Right atrium auricular region (tissue), 2 donors: ENCODE measurements around the gene BMF. TPM values are rescaled to one million over a fixed set of nuclear protein-coding genes. Genes with fewer than 3 reads are reported as not detected.

ENCODE experiments used
- DNase-seq: peaks from one replicate; pipeline ENCODE4 v3.0.0-alpha.2; 2019; ENCODE audit warnings: low spot score
- H3K27ac ChIP-seq, 2 donors: fragments of 200-600 bp; sonication (generic); 1 replicate in 1 of 2; 2 replicates in 1 of 2; pipeline ENCODE4 v1.5.1; 2016 to 2019
- H3K27me3 ChIP-seq, 2 donors: fragments of 200-600 bp; sonication (generic); one replicate each; pipeline versions ENCODE4 v1.5.1 to v1.6.0; 2017 to 2019
- H3K36me3 ChIP-seq: fragments of 200-600 bp; sonication (generic); one replicate; pipeline ENCODE4 v1.5.1; 2016
- H3K4me1 ChIP-seq, 2 donors: fragments of 200-600 bp; sonication (generic); one replicate each; pipeline versions ENCODE4 v1.5.1 to v1.6.0; 2017 to 2019
- H3K4me3 ChIP-seq, 2 donors: fragments of 200-600 bp; sonication (generic); 1 replicate in 1 of 2; 2 replicates in 1 of 2; pipeline ENCODE4 v1.5.1; 2017 to 2019; ENCODE audit warnings: mild to moderate bottlenecking in 1 of 2, moderate library complexity in 1 of 2
- H3K9me3 ChIP-seq, 2 donors: fragments of 200-600 bp; sonication (generic); one replicate each; pipeline ENCODE4 v1.5.1; 2019
- CTCF ChIP-seq, 2 donors: fragments of 200-600 bp; sonication (generic); IDR thresholded peaks; one replicate each; pipeline ENCODE4 v1.5.1; 2019; ENCODE audit warnings: antibody characterized with exemption in 2 of 2
- total RNA-seq, 2 donors: library from RNA; depleted of rRNA; stranded (reverse); fragments of >200 nt; gene quantifications; one replicate each; pipeline ENCODE4 v1.1.0, GENCODE V29; 2016

Gene BMF
- total RNA-seq, 2 donors from 2014 or later = 1.3 to 3.0 TPM

DNA sequence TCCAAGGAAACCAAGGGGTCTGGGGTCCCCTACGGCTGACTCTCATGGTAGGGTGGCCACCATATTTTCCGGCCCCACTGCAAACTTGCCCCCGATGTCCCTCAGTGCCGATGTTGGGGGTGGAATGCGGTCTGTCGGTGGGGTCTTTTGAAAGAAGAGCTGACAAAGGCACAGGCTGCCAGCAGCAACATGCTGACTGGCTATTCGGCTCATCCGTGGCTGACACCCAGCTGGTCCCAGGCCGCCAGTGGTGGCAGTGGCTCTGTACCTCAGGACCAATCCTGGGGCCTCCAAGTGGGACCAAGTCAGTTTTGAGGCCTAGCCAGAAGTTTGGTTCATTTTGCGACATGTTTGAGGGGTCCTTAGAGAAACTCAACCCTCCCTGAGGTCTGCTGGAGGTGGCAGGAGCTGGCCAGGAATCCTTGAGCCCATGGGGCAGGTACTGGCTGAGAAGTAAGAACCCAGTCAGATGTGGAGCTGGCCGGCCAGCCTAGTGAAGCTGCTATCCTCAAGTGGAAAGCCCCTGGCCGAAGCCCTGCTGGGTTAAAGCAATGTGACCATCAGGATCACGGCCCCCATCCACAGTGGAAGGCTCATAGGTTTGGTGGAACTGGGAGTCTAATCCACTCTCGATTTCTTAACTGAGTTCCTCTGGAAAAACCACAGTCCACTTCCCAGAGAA, 17.8 kb downstream of the BMF start:
- no peak overlapping the region for H3K4me3 ChIP-seq
- no peaks in the 10 kb centered on the region for H3K9me3 ChIP-seq
- peaks cover 0 to 74% of the 10 kb centered on the region in 2 donors for H3K4me1 ChIP-seq
- peak overlapping the region in 1 of 2 donors; percentile 4 for H3K27ac ChIP-seq
- H3K27me3 ChIP-seq = no peaks in the 10 kb centered on the region
- no peaks in the 10 kb centered on the region for H3K36me3 ChIP-seq
- no peak for DNase-seq
- no peak for TF ChIP-seq CTCF (IDR thresholded peaks at IDR 0.05)

DNA sequence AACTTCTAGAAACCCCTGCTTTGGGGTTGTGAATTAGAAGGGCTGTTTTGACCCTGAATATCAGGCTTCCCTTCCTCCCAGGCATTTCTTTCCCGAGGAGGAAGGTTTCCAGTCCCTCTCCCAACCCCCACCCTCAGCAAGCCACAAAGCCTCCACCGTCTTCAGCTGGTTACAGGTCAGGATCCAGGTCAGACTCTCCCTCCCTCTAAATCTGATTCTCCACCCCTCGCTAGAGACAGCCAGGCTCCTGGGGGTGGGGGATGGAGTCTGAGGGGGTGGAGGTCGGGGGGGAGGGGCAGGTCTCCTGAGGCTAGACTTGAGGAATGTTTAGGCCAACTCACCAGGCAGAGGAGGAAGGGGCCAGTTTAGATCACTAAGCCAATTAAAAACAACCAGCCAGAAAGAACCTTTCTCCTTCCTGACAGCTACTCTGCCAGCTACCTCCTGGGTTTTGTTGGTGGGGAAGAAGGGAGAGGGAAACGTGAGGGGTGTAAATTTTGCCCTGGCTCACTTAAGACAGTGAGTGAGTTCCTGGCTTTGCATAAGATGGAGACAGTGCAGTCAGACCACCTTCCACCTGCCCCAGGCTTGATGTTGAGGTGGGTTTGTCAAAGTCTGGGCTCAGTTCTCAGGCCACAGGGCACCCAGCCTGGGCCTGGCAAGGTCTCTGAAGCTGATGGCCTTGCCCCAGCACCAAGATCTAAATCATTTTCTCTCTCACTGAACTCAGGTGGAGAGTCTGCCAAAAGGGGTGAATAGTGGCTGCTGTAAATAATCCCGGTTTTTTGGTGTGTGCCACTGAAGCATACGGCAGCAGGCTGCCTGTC, 19.5 kb downstream of the BMF start:
- Histone ChIP-seq H3K27ac (peak overlapping the region in 1 of 2 donors; percentile 3), H3K36me3 (no peaks in the 10 kb centered on the region), H3K4me3 (no peak overlapping the region), H3K9me3 (no peaks in the 10 kb centered on the region), H3K27me3 (no peaks in the 10 kb centered on the region), H3K4me1 (peaks cover 0 to 67% of the 10 kb centered on the region in 2 donors)
- no peak for DNase-seq
- TF ChIP-seq CTCF (IDR thresholded peaks at IDR 0.05) = no peak

DNA sequence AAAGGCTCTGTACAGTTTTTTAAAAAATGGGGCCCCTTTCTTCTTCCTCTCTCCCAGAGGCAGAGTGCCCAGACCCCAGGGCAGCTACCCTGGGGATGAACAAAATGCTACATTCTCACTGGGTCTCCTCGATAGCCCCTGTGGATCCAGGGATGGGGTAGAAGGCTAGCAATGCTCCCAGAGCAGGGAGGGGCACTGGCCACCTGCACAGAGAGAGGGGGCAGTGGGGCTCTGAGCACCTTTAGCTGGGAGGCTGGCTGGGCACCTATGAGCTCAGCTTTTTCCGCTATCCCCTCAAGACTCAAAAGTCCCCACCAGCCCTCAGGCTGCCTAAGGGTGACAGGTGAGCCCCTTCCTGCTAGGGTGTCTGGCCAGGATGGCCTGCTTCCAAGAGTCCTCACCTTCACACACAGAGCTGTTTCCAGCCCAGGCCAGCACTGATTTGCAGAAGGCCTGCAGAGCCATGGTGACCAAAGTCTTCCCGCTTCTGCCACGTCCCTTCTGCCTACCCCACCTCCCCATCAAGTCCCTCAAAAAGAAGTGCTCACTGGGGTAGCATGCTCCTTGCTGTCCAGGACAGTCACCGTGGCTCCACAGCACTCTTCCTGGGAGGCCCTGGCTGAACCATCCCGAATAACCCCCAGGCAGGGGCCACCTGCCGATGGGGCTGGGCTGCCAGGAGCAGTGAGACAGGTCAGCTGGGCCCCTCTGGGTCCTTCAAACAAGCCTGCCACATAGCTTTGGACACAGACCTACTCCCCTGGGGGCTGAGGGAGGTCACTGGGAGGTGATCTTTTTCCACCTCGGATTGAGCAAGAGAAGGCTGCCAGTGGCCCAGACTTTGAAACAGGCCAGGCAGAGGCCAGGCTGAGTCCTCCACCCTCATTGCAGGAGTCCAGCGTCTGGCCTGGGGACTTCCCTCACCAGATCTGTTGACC, 20.4 kb downstream of the BMF start:
- TF ChIP-seq CTCF (IDR thresholded peaks at IDR 0.05) = no peak
- Histone ChIP-seq H3K36me3 (no peaks in the 10 kb centered on the region), H3K4me1 (peaks cover 0 to 60% of the 10 kb centered on the region in 2 donors), H3K27ac (no peak overlapping the region), H3K27me3 (no peaks in the 10 kb centered on the region), H3K9me3 (no peaks in the 10 kb centered on the region), H3K4me3 (no peak overlapping the region)
- peak; percentile 84 for DNase-seq

- Histone ChIP-seq H3K27me3 (no peaks in the 10 kb centered on the region), H3K4me3 (no peak overlapping the region), H3K9me3 (no peaks in the 10 kb centered on the region), H3K4me1 (peaks cover 0 to 56% of the 10 kb centered on the region in 2 donors), H3K27ac (no peak overlapping the region), H3K36me3 (no peaks in the 10 kb centered on the region)
- TF ChIP-seq CTCF (IDR thresholded peaks at IDR 0.05) = no peak
- DNase-seq = no peak
These were observed 21.4 kb downstream of the BMF start for GRCh38 chr15:40087068-40087810.

GRCh38 chr15:40085266-40085665, 23.4 kb downstream of the BMF start:
- no peaks in the 10 kb centered on the region for H3K9me3 ChIP-seq
- no peaks in the 10 kb centered on the region for H3K36me3 ChIP-seq
- DNase-seq = no peak
- TF ChIP-seq CTCF (IDR thresholded peaks at IDR 0.05) = no peak
- H3K27me3 ChIP-seq = no peaks in the 10 kb centered on the region
- no peak overlapping the region for H3K27ac ChIP-seq
- peaks cover 0 to 58% of the 10 kb centered on the region in 2 donors for H3K4me1 ChIP-seq
- no peak overlapping the region for H3K4me3 ChIP-seq
